Fibroblast of lung (primary cell): ENCODE results near the gene GALNT17.

Source experiments
- CTCF ChIP-seq, 2 donors: IDR thresholded peaks in 1 of 2; conservative IDR thresholded peaks in 1 of 2; 1 replicate in 1 of 2; 2 replicates in 1 of 2; pipeline ENCODE4 v1.5.1; 2011 to 2012; ENCODE audit warnings: low read length in 2 of 2, control low read depth in 1 of 2, inconsistent platforms in 1 of 2, low read depth in 1 of 2, mild to moderate bottlenecking in 1 of 2
- EZH2 ChIP-seq: IDR thresholded peaks from 2 replicates; pipeline ENCODE4 v1.5.1; 2012; ENCODE audit warnings: low read length, control low read depth, mild to moderate bottlenecking; ENCODE audit errors: missing control alignments

- TF ChIP-seq CTCF (conservative IDR thresholded peaks at IDR 0.05 in 1 of 2, IDR thresholded peaks at IDR 0.05 in 1 of 2; ENCODE audit: low read depth in 1 of 2, low read length in 2 of 2), result no peak
- TF ChIP-seq EZH2, result no peak
Measured at GRCh38 chr7:71264005-71264404, 132.1 kb downstream of the GALNT17 start.
